Measurements from ENCODE around the gene DLL4. TPM values are rescaled to one million over a fixed set of nuclear protein-coding genes. Genes with fewer than 3 reads are reported as not detected.

DLL4 gene
- total RNA-seq, 4 donors from 2014 or later, result 7.8 to 15.3 (median 12.3) TPM

GRCh38 chr15:40932649-40933516 lies 3.7 kb downstream of the DLL4 start:
- H3K27me3 ChIP-seq, result no peaks in the 10 kb centered on the region

GRCh38 chr15:40933517-40933902 lies 4.4 kb downstream of the DLL4 start:
- Histone ChIP-seq H3K36me3 (peaks cover 0 to 36% (median 0%) of the 10 kb centered on the region in 3 donors), H3K27me3 (no peaks in the 10 kb centered on the region), H3K27ac (peak overlapping the region in 3 of 4 donors; percentile 46 to 72 (median 61)), H3K4me1 (peaks cover under 1 to 48% (median 20%) of the 10 kb centered on the region in 4 donors), H3K4me3 (no peak overlapping the region), H3K9me3 (no peaks in the 10 kb centered on the region)
- TF ChIP-seq CTCF (IDR thresholded peaks at IDR 0.05) (no peak), POLR2A (IDR thresholded peaks at IDR 0.05) (no peak)
- no peak for DNase-seq

More at GRCh38 chr15:40932649-40933516, 3.7 kb downstream of the DLL4 start:
- peaks cover 5 to 52% (median 26%) of the 10 kb centered on the region in 4 donors for H3K4me1 ChIP-seq
- no peak for DNase-seq
- H3K36me3 ChIP-seq, result peaks cover 0 to 35% (median 0%) of the 10 kb centered on the region in 3 donors
- H3K4me3 ChIP-seq, result peak overlapping the region in 2 of 4 donors; percentile 58 to 68
- TF ChIP-seq POLR2A (IDR thresholded peaks at IDR 0.05), result no peak
- TF ChIP-seq CTCF (IDR thresholded peaks at IDR 0.05), result no peak
- H3K27ac ChIP-seq, result peak overlapping the region in 3 of 4 donors; percentile 46 to 72 (median 61)
- no peaks in the 10 kb centered on the region for H3K9me3 ChIP-seq

- Histone ChIP-seq H3K27me3 (no peaks in the 10 kb centered on the region), H3K4me1 (peaks cover 0 to 41% (median 14%) of the 10 kb centered on the region in 4 donors), H3K36me3 (peaks cover 0 to 36% (median 0%) of the 10 kb centered on the region in 3 donors), H3K9me3 (no peaks in the 10 kb centered on the region), H3K4me3 (no peak overlapping the region), H3K27ac (no peak overlapping the region)
- no peak for DNase-seq
- TF ChIP-seq CTCF (IDR thresholded peaks at IDR 0.05) (no peak), POLR2A (IDR thresholded peaks at IDR 0.05) (no peak)
These were observed 5.3 kb downstream of the DLL4 start for GRCh38 chr15:40934457-40934856.

- Histone ChIP-seq H3K9me3 (no peaks in the 10 kb centered on the region), H3K27ac (peak overlapping the region in 1 of 4 donors; percentile 25), H3K36me3 (peaks cover 0 to 36% (median 0%) of the 10 kb centered on the region in 3 donors), H3K27me3 (no peaks in the 10 kb centered on the region), H3K4me1 (peaks cover 0 to 34% (median 3%) of the 10 kb centered on the region in 4 donors), H3K4me3 (no peak overlapping the region)
- TF ChIP-seq POLR2A (IDR thresholded peaks at IDR 0.05) (no peak), CTCF (IDR thresholded peaks at IDR 0.05) (no peak)
- DNase-seq, result no peak
These were observed 7.1 kb downstream of the DLL4 start for GRCh38 chr15:40936234-40936708.

GRCh38 chr15:40936709-40937666 lies 7.8 kb downstream of the DLL4 start:
- Histone ChIP-seq H3K4me3 (no peak overlapping the region), H3K27ac (peak overlapping the region in 1 of 4 donors; percentile 25)

More at GRCh38 chr15:40936709-40937666, 7.8 kb downstream of the DLL4 start:
- H3K4me1 ChIP-seq, result peaks cover 0 to 30% (median 3%) of the 10 kb centered on the region in 4 donors
- no peaks in the 10 kb centered on the region for H3K27me3 ChIP-seq
- H3K36me3 ChIP-seq, result peaks cover 0 to 36% (median 0%) of the 10 kb centered on the region in 3 donors
- DNase-seq, result no peak
- no peak for TF ChIP-seq CTCF (IDR thresholded peaks at IDR 0.05)
- TF ChIP-seq POLR2A (IDR thresholded peaks at IDR 0.05), result no peak
- H3K9me3 ChIP-seq, result no peaks in the 10 kb centered on the region

Measured in Peyer's patch (tissue), 4 donors.